DOHH2 (cell line): ENCODE measurements around the gene PPM1A.

Experiments used
- EZH2phosphoT487 ChIP-seq: fragments of 200-600 bp; sonication (generic); IDR thresholded peaks from 2 replicates; pipeline ENCODE4 v1.6.1; 2017; ENCODE audit warnings: borderline replicate concordance, mild to moderate bottlenecking, antibody characterized with exemption, low read length, moderate library complexity, mixed read lengths
- TF ChIP-seq, protein P1 (sequence below): fragments of 200-600 bp; sonication (generic); IDR thresholded peaks from one replicate; pipeline ENCODE4 v1.5.1; 2014; ENCODE audit warnings: antibody characterized with exemption, mild to moderate bottlenecking, low read depth, low read length; ENCODE audit not compliant: poor library complexity, severe bottlenecking

DNA sequence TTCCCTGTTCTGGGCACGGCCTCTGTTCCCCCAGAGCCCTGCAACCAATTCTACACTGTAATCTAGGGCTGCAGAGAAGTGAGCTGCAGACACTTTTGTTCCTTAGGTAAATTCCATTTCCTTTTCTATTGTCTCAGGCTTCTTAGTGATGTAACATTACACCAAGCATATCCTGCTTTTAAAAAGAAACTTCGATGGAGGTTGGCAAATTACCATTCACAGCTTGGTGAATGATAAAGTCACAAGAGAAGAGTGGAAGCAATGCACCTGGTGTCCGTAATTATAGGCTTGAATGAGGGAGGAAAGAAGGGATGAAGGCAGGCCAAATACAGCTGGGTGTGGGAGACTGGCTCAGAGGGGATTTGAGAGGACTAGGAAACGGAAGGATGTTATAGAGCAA, 68.6 kb downstream of the PPM1A start:
- TF ChIP-seq, protein P1, sequence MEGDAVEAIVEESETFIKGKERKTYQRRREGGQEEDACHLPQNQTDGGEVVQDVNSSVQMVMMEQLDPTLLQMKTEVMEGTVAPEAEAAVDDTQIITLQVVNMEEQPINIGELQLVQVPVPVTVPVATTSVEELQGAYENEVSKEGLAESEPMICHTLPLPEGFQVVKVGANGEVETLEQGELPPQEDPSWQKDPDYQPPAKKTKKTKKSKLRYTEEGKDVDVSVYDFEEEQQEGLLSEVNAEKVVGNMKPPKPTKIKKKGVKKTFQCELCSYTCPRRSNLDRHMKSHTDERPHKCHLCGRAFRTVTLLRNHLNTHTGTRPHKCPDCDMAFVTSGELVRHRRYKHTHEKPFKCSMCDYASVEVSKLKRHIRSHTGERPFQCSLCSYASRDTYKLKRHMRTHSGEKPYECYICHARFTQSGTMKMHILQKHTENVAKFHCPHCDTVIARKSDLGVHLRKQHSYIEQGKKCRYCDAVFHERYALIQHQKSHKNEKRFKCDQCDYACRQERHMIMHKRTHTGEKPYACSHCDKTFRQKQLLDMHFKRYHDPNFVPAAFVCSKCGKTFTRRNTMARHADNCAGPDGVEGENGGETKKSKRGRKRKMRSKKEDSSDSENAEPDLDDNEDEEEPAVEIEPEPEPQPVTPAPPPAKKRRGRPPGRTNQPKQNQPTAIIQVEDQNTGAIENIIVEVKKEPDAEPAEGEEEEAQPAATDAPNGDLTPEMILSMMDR = no peak
- no peak for TF ChIP-seq EZH2phosphoT487
